ENCODE data around the gene MCF2L.

Gene MCF2L

GRCh38 chr13:112984501-112984900 is 15.5 kb downstream of the MCF2L start:
- no peak for TF ChIP-seq CTCF (conservative IDR thresholded peaks at IDR 0.05; ENCODE audit: low read depth, low read length)
- DNase-seq (ENCODE audit: low read depth) = no peak
- no peak overlapping the region for H3K4me3 ChIP-seq (ENCODE audit: low read depth, low read length)

GRCh38 chr13:112984954-112985802 is 16.2 kb downstream of the MCF2L start:
- DNase-seq (ENCODE audit: low read depth) = no peak
- H3K4me3 ChIP-seq (ENCODE audit: low read depth, low read length) = no peak overlapping the region
- TF ChIP-seq CTCF (conservative IDR thresholded peaks at IDR 0.05; ENCODE audit: low read depth, low read length) = no peak

- H3K4me3 ChIP-seq (ENCODE audit: low read depth, low read length) = no peak overlapping the region
- TF ChIP-seq CTCF (conservative IDR thresholded peaks at IDR 0.05; ENCODE audit: low read depth, low read length) = no peak
Observed at GRCh38 chr13:112985803-112986408, 16.9 kb downstream of the MCF2L start.

DNA sequence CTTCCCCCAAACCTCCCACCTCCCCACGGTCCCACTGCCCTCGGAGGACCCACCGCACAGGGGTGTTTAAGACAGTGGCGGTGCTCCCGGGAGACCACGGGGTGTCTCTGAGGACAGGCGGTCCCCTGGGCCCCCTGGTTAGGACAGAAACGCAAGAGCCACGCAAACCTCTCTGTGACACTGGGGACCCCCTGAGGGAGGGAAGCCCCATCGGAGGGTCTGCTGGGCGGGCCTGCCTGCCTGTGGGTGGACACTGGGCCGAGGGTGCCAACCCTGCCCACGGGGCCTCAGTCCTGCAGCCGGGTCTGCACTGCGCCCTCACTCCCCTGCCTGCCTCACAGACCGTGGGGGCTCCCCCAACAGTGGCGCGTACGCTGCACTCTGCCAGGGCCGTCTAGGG is 17.5 kb downstream of the MCF2L start:
- TF ChIP-seq CTCF (conservative IDR thresholded peaks at IDR 0.05; ENCODE audit: low read depth, low read length) = no peak
- no peak for DNase-seq (ENCODE audit: low read depth)

More at GRCh38 chr13:112985803-112986408, 16.9 kb downstream of the MCF2L start:
- DNase-seq (ENCODE audit: low read depth) = no peak

DNA sequence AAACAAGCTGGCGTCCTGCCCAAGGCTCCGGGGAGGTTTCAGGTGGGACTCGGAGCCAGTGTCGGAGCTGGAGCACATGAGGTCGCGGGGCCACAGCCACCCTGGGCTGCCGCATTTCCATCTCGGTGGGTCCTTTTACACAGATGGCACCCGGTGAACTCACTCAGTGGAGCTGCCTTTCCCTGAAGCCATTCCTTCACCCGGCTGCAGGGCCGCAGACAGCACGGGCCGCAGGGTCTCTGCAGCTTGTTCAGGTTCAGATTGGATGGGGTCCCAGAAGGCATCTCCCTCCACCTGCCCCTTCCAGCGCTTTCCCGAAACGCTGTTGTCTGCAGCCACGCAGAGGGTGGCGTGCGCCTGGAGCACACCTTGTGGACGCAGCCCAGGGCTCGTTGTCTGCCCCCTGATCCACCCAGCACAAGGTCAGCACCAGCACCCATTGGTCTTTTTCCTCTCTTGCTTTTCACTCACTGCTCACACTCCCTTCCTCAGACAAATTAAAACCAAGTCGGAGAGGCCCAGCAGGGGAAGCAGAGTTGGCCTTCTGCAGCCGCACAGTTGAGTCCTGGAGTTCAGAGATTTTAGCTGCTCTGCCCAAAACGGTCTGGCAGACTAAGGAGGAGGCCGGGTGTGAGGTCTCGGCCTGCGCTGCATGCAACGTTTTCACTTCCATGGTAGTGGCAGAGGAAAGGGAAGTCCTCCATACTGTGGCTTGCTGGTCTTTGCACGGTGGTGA is 18.1 kb downstream of the MCF2L start:
- no peak for DNase-seq (ENCODE audit: low read depth)
- TF ChIP-seq CTCF (conservative IDR thresholded peaks at IDR 0.05; ENCODE audit: low read depth, low read length) = no peak
- H3K4me3 ChIP-seq (ENCODE audit: low read depth, low read length) = no peak overlapping the region

More for the DNA sequence above, 17.5 kb downstream of the MCF2L start:
- no peak overlapping the region for H3K4me3 ChIP-seq (ENCODE audit: low read depth, low read length)

DNA sequence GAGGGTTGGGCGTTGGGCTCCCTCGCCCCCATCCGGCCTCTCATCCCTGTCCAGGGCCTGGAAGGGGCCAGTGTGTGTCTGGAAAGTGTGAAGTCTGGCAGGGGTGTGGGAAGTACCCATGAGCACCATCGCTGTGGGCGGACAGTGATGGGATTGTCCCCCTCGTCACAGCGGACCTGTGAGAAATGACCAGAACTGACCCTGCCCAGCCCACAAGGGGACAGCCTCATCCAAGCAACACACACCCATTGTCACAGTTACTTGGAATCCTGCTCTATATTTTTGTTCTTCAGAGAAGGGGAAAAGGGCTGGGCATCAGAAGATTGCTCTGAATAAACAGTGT is 18.6 kb downstream of the MCF2L start:
- TF ChIP-seq CTCF (conservative IDR thresholded peaks at IDR 0.05; ENCODE audit: low read depth, low read length) = no peak
- H3K4me3 ChIP-seq (ENCODE audit: low read depth, low read length) = no peak overlapping the region
- no peak for DNase-seq (ENCODE audit: low read depth)
